Stimulated activated CD8-positive, alpha-beta memory T cell treated with anti-CD3 and anti-CD28 coated beads, Interleukin-12 subunit alpha, Interleukin-12 subunit beta, amount 100 ng/mL, for 1 hour (primary cell): ENCODE results near the gene MINDY1.

Experiments
- DNase-seq: peaks from one replicate; pipeline ENCODE4 v3.0.0-alpha.2; 2020; ENCODE audit warnings: low read depth

Gene MINDY1

GRCh38 chr1:150985179-150985825 lies 21.4 kb downstream of the MINDY1 start:
- DNase-seq, result no peak

GRCh38 chr1:150981805-150982712 lies 24.6 kb downstream of the MINDY1 start, which contains the start of gene ANXA9:
Gene ANXA9, plus strand, starts transcription at chr1:150982292. Its CDS starts 814 bp downstream, at chr1:150983106.
- DNase-seq, result no peak

- no peak for DNase-seq
Measured at GRCh38 chr1:150981177-150981804, 25.4 kb downstream of the MINDY1 start.

GRCh38 chr1:150979092-150980056 lies 27.3 kb downstream of the MINDY1 start:
- DNase-seq, result peak; percentile 85

- DNase-seq, result peak; percentile 53
Measured at GRCh38 chr1:150976879-150977694, 29.6 kb downstream of the MINDY1 start.

GRCh38 chr1:150976401-150976821 lies 30.3 kb downstream of the MINDY1 start:
- no peak for DNase-seq

- DNase-seq, result peak; percentile 49
Measured at GRCh38 chr1:150974580-150975478, 31.9 kb downstream of the MINDY1 start, which contains the start of gene CERS2. Gene CERS2, minus strand, starts transcription at chr1:150974835. Its CDS starts 5,745 bp downstream, at chr1:150969090.

- no peak for DNase-seq
Measured at GRCh38 chr1:150973836-150974579, 32.7 kb downstream of the MINDY1 start.

GRCh38 chr1:150973258-150973835 lies 33.4 kb downstream of the MINDY1 start:
- no peak for DNase-seq

GRCh38 chr1:150972417-150972940 lies 34.2 kb downstream of the MINDY1 start:
- no peak for DNase-seq

- DNase-seq, result no peak
Measured at GRCh38 chr1:150971583-150972416, 34.9 kb downstream of the MINDY1 start.

- no peak for DNase-seq
Measured at GRCh38 chr1:150970808-150971582, 35.7 kb downstream of the MINDY1 start.

GRCh38 chr1:150969626-150970025 lies 37.1 kb downstream of the MINDY1 start:
- DNase-seq, result no peak

- DNase-seq, result no peak
Measured at GRCh38 chr1:150968491-150968890, 38.2 kb downstream of the MINDY1 start.

GRCh38 chr1:150967936-150968335 lies 38.8 kb downstream of the MINDY1 start:
- no peak for DNase-seq

- no peak for DNase-seq
Measured at GRCh38 chr1:150966011-150966410, 40.7 kb downstream of the MINDY1 start.
